GM12878 (cell line): ENCODE data around the gene LAMC3.

Experiments used
- EP300 ChIP-seq, 2 experiments: fragments of 150-350 bp in 1 of 2; IDR thresholded peaks; 2 replicates each; pipeline ENCODE4 v1.6.1; 2011 to 2012; ENCODE audit warnings: low read depth in 2 of 2, low read length in 2 of 2, borderline replicate concordance in 1 of 2, improper control_type of control experiment in 1 of 2, inconsistent platforms in 1 of 2; ENCODE audit not compliant: control insufficient read depth in 1 of 2
- EZH2 ChIP-seq: IDR thresholded peaks from 2 replicates; pipeline ENCODE4 v1.6.1; 2012; ENCODE audit warnings: low read depth, mild to moderate bottlenecking, control low read depth, inconsistent platforms, low read length, borderline replicate concordance; ENCODE audit not compliant: control insufficient read depth
- GATAD2B ChIP-seq: fragments of 450-650 bp; conservative IDR thresholded peaks from 2 replicates; pipeline ENCODE4 v1.6.1; 2017; ENCODE audit warnings: low read depth, mild to moderate bottlenecking, moderate library complexity
- POLR2A ChIP-seq: IDR thresholded peaks from 2 replicates; pipeline ENCODE4 v1.6.1; 2011; ENCODE audit warnings: low read depth, mild to moderate bottlenecking, low read length
- TAF1 ChIP-seq: IDR thresholded peaks from 2 replicates; pipeline ENCODE4 v1.6.1; 2011; ENCODE audit warnings: mild to moderate bottlenecking, low read depth, low read length, borderline replicate concordance
- ZNF384 ChIP-seq: IDR thresholded peaks from 2 replicates; pipeline ENCODE4 v1.6.1; 2012; ENCODE audit warnings: low read depth, mild to moderate bottlenecking, low read length, improper control_type of control experiment, borderline replicate concordance
- TF ChIP-seq, protein P1 (sequence below): fragments of 450-650 bp; IDR thresholded peaks from 2 replicates; pipeline ENCODE4 v1.6.1; 2017; ENCODE audit warnings: mild to moderate bottlenecking
- TF ChIP-seq, protein P2 (sequence below): fragments of 150-350 bp; IDR thresholded peaks from 2 replicates; pipeline ENCODE4 v1.6.1; 2014; ENCODE audit warnings: mild to moderate bottlenecking, low read depth, low read length

DNA sequence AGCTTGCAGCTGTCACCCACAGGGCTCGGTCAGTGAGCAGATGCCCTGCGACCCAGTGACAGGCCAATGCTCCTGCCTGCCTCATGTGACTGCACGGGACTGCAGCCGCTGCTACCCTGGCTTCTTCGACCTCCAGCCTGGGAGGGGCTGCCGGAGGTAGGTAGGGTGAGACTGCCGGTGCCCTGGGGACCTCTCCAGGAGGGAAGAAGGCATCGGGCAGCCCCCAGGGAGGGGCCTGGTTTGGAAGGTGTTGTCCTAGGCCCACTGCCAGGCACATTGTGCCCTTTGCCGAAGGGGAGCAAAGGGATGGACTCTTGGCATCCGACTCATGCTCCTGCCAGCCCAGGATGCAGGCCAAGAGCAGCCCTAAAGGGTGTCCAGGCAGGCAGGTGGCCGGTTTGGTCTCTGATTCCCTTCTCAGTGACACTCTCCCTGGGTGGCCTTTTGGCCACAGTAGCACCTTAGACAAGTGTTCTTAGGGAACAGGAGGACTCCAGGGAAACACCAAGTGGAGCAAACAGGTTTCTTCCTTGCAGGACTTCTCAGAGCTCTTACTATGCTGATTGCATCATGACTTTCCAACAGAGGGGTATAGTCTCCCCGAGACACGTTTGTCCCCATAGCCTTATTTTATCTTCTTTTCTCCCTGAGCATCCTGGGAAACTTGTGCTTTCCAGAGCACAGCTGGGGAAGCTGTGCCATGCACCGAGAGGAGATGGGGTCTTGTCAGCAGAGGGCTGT is 59.3 kb downstream of the LAMC3 start:
- no peak for TF ChIP-seq EP300 (IDR thresholded peaks at IDR 0.05; ENCODE audit: borderline replicate concordance in 1 of 2, control insufficient read depth in 1 of 2, low read depth in 2 of 2, low read length in 2 of 2)
- TF ChIP-seq GATAD2B: no peak
- no peak for TF ChIP-seq ZNF384
- TF ChIP-seq, protein P1, sequence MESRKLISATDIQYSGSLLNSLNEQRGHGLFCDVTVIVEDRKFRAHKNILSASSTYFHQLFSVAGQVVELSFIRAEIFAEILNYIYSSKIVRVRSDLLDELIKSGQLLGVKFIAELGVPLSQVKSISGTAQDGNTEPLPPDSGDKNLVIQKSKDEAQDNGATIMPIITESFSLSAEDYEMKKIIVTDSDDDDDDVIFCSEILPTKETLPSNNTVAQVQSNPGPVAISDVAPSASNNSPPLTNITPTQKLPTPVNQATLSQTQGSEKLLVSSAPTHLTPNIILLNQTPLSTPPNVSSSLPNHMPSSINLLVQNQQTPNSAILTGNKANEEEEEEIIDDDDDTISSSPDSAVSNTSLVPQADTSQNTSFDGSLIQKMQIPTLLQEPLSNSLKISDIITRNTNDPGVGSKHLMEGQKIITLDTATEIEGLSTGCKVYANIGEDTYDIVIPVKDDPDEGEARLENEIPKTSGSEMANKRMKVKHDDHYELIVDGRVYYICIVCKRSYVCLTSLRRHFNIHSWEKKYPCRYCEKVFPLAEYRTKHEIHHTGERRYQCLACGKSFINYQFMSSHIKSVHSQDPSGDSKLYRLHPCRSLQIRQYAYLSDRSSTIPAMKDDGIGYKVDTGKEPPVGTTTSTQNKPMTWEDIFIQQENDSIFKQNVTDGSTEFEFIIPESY: no peak
- TF ChIP-seq, protein P2, sequence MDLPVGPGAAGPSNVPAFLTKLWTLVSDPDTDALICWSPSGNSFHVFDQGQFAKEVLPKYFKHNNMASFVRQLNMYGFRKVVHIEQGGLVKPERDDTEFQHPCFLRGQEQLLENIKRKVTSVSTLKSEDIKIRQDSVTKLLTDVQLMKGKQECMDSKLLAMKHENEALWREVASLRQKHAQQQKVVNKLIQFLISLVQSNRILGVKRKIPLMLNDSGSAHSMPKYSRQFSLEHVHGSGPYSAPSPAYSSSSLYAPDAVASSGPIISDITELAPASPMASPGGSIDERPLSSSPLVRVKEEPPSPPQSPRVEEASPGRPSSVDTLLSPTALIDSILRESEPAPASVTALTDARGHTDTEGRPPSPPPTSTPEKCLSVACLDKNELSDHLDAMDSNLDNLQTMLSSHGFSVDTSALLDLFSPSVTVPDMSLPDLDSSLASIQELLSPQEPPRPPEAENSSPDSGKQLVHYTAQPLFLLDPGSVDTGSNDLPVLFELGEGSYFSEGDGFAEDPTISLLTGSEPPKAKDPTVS: no peak
- TF ChIP-seq TAF1: no peak
- TF ChIP-seq POLR2A: no peak
- no peak for TF ChIP-seq EZH2
